ENCODE results near the gene PANX1.

Gene PANX1

GRCh38 chr11:94133752-94134151, 5.1 kb downstream of the PANX1 start:
- Histone ChIP-seq H3K9me3 (ENCODE audit: insufficient read depth, low read length) (no peaks in the 10 kb centered on the region), H3K36me3 (ENCODE audit: low read length) (no peaks in the 10 kb centered on the region), H2AFZ (ENCODE audit: low read depth, low read length, severe bottlenecking) (no peak overlapping the region), H3K9me2 (replicated peaks; ENCODE audit: insufficient read depth, low read length) (no peaks in the 10 kb centered on the region), H3K9ac (ENCODE audit: low read length) (no peak overlapping the region), H3K4me2 (ENCODE audit: low read depth, low read length, poor library complexity, severe bottlenecking) (no peak overlapping the region), H3K27me3 (ENCODE audit: low read length) (no peaks in the 10 kb centered on the region), H4K20me1 (ENCODE audit: low read depth, low read length) (peaks cover 12% of the 10 kb centered on the region; the same call in 1 of the 2 replicates), H3F3A (ENCODE audit: insufficient read depth) (no peaks in the 10 kb centered on the region), H3K27ac (ENCODE audit: low read depth, low read length) (no peak overlapping the region), H3K4me3 (ENCODE audit: insufficient read depth, low read length, poor library complexity, severe bottlenecking) (no peak overlapping the region), H3K79me2 (ENCODE audit: insufficient read depth, low read length) (peaks cover 64% of the 10 kb centered on the region)
- TF ChIP-seq CTCF (IDR thresholded peaks at IDR 0.05; ENCODE audit: insufficient read depth, low read length, poor library complexity, severe bottlenecking) (no peak), EZH2phosphoT487 (conservative IDR thresholded peaks at IDR 0.05; ENCODE audit: low read length) (no peak)

GRCh38 chr11:94134651-94135512, 6.2 kb downstream of the PANX1 start:
- Histone ChIP-seq H3K27ac (ENCODE audit: low read depth, low read length) (no peak overlapping the region), H3K9me3 (ENCODE audit: insufficient read depth, low read length) (no peaks in the 10 kb centered on the region), H3K27me3 (ENCODE audit: low read length) (no peaks in the 10 kb centered on the region), H3F3A (ENCODE audit: insufficient read depth) (no peaks in the 10 kb centered on the region), H3K4me3 (ENCODE audit: insufficient read depth, low read length, poor library complexity, severe bottlenecking) (no peak overlapping the region), H3K36me3 (ENCODE audit: low read length) (no peaks in the 10 kb centered on the region), H4K20me1 (ENCODE audit: low read depth, low read length) (peaks cover 16% of the 10 kb centered on the region; the same call in 1 of the 2 replicates), H3K79me2 (ENCODE audit: insufficient read depth, low read length) (peaks cover 71% of the 10 kb centered on the region), H3K4me2 (ENCODE audit: low read depth, low read length, poor library complexity, severe bottlenecking) (no peak overlapping the region), H3K9me2 (replicated peaks; ENCODE audit: insufficient read depth, low read length) (no peaks in the 10 kb centered on the region), H3K9ac (ENCODE audit: low read length) (no peak overlapping the region), H2AFZ (ENCODE audit: low read depth, low read length, severe bottlenecking) (no peak overlapping the region)
- TF ChIP-seq CTCF (IDR thresholded peaks at IDR 0.05; ENCODE audit: insufficient read depth, low read length, poor library complexity, severe bottlenecking) (no peak), EZH2phosphoT487 (conservative IDR thresholded peaks at IDR 0.05; ENCODE audit: low read length) (no peak)

GRCh38 chr11:94139416-94139815, 10.8 kb downstream of the PANX1 start:
- Histone ChIP-seq H3K27me3 (ENCODE audit: low read length) (no peaks in the 10 kb centered on the region), H4K20me1 (ENCODE audit: low read depth, low read length) (peaks cover 20% of the 10 kb centered on the region; the same call in 1 of the 2 replicates), H3K9me3 (ENCODE audit: insufficient read depth, low read length) (no peaks in the 10 kb centered on the region), H3K4me3 (ENCODE audit: insufficient read depth, low read length, poor library complexity, severe bottlenecking) (no peak overlapping the region), H2AFZ (ENCODE audit: low read depth, low read length, severe bottlenecking) (no peak overlapping the region), H3K9ac (ENCODE audit: low read length) (no peak overlapping the region), H3K27ac (ENCODE audit: low read depth, low read length) (no peak overlapping the region), H3K36me3 (ENCODE audit: low read length) (no peaks in the 10 kb centered on the region), H3F3A (ENCODE audit: insufficient read depth) (no peaks in the 10 kb centered on the region), H3K9me2 (replicated peaks; ENCODE audit: insufficient read depth, low read length) (no peaks in the 10 kb centered on the region), H3K79me2 (ENCODE audit: insufficient read depth, low read length) (peaks cover 66% of the 10 kb centered on the region), H3K4me2 (ENCODE audit: low read depth, low read length, poor library complexity, severe bottlenecking) (no peak overlapping the region)
- TF ChIP-seq EZH2phosphoT487 (conservative IDR thresholded peaks at IDR 0.05; ENCODE audit: low read length) (no peak), CTCF (IDR thresholded peaks at IDR 0.05; ENCODE audit: insufficient read depth, low read length, poor library complexity, severe bottlenecking) (no peak)

Measured in SU-DHL-6 (cell line).